OCI-LY7 (cell line): ENCODE data around the gene NPEPPS.

ENCODE experiments used
- EZH2phosphoT487 ChIP-seq: fragments of 200-600 bp; sonication (generic); IDR thresholded peaks from 2 replicates; pipeline ENCODE4 v1.6.1; 2018; ENCODE audit warnings: low read depth, borderline replicate concordance, mild to moderate bottlenecking, mixed run types, antibody characterized with exemption, low read length, moderate library complexity, mixed read lengths
- TF ChIP-seq, protein P1 (sequence below): fragments of 200-600 bp; sonication (generic); conservative IDR thresholded peaks from 2 replicates; pipeline ENCODE4 v1.5.1; 2014; ENCODE audit warnings: mild to moderate bottlenecking, antibody characterized with exemption, low read length, moderate library complexity, mixed read lengths

DNA sequence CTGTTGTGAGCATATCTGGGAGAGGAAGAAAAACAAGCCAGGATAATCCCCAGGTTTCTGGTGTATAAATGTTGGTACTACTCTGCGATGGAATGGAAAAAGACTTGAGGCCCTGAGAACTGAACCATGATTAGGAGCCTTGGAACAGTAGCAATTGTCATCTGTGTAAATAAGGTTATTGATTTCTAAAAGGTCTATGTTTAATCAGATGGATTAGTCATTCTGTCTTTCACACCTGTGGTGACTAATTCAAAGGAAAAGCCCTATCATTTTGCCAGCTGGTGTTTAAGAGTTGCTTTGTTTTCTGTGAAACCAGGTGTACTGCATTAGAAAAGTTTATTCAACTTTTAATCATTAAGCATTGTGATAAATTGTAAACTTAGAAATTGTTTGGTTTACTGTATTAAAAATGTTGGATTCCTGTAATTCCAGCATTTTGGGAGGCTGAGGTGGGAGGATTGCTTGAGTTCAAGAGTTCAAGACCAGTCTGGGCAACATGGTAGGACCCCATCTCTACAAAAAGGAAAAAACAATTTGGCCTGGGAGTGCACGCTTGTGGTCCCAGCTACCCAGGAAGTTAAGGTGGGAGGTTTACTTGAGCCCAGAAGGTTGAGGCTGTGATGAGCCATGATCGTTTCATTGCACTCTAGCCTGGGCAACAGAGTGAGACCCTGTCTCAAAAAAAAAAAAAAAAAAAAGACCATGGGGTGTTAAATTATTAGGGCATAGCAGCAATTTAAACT is 89.8 kb downstream of the NPEPPS start:
- TF ChIP-seq, protein P1, sequence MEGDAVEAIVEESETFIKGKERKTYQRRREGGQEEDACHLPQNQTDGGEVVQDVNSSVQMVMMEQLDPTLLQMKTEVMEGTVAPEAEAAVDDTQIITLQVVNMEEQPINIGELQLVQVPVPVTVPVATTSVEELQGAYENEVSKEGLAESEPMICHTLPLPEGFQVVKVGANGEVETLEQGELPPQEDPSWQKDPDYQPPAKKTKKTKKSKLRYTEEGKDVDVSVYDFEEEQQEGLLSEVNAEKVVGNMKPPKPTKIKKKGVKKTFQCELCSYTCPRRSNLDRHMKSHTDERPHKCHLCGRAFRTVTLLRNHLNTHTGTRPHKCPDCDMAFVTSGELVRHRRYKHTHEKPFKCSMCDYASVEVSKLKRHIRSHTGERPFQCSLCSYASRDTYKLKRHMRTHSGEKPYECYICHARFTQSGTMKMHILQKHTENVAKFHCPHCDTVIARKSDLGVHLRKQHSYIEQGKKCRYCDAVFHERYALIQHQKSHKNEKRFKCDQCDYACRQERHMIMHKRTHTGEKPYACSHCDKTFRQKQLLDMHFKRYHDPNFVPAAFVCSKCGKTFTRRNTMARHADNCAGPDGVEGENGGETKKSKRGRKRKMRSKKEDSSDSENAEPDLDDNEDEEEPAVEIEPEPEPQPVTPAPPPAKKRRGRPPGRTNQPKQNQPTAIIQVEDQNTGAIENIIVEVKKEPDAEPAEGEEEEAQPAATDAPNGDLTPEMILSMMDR: no peak
- no peak for TF ChIP-seq EZH2phosphoT487
